Lung microvascular endothelial cell (primary cell): ENCODE results near the gene TRIM65. TPM values are rescaled to one million over a fixed set of nuclear protein-coding genes. Genes with fewer than 3 reads are reported as not detected.
"Not testable (repeated sequence)": the region's sequence is repeated elsewhere in the genome, so short reads cannot be mapped to it uniquely, and the experiment has no call there.

Source experiments
- DNase-seq, 2 donors: peaks; one replicate each; pipeline versions ENCODE4 v3.0.0 to v3.0.0-alpha.2; 2010; ENCODE audit warnings: low read depth in 2 of 2
- total RNA-seq: library from RNA; depleted of rRNA; stranded (reverse); fragments of >200 nt; gene quantifications from 2 replicates; pipeline ENCODE4 v1.2.1, GENCODE V29; 2014

The TRIM65 gene
- total RNA-seq, 1 donor from 2014 or later = 17.7 TPM

DNA sequence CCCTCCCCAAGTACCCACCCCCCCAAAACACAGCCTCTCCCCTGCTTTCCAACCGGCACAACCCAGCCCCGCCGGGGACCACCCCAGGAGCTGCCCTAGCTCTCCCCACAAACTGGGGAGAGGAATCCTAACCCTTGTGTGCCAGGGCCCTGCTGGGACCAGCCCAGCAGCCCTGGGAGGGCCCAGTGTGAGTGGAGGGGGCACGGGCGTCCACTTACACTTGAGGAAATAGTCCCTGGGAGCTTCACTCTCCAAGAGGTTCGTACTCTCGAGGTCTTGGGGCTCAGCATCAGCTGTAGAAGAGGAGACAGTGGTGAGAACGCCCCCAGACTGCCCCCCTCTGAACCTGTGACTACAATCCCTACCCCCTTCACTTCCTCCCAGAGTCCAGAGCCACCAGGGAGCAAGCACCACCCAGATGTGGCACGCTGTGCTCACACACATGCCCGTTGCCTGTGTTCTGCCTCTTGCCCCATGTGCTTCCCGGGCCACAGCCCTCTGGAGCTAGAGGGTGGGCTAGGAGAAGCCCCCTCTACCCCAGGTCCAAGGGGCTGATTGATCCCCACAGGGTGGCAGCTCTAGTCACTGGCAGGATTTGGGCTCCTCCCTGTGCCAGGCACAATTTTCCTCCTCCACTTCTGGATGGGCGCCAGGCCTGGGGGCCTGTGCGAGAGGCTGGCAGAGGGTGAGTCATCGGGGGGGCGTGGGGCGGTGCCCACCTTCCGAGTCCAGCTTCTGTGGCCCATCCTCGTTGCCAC is 21.4 kb downstream of the TRIM65 start:
- DNase-seq = no peak

DNA sequence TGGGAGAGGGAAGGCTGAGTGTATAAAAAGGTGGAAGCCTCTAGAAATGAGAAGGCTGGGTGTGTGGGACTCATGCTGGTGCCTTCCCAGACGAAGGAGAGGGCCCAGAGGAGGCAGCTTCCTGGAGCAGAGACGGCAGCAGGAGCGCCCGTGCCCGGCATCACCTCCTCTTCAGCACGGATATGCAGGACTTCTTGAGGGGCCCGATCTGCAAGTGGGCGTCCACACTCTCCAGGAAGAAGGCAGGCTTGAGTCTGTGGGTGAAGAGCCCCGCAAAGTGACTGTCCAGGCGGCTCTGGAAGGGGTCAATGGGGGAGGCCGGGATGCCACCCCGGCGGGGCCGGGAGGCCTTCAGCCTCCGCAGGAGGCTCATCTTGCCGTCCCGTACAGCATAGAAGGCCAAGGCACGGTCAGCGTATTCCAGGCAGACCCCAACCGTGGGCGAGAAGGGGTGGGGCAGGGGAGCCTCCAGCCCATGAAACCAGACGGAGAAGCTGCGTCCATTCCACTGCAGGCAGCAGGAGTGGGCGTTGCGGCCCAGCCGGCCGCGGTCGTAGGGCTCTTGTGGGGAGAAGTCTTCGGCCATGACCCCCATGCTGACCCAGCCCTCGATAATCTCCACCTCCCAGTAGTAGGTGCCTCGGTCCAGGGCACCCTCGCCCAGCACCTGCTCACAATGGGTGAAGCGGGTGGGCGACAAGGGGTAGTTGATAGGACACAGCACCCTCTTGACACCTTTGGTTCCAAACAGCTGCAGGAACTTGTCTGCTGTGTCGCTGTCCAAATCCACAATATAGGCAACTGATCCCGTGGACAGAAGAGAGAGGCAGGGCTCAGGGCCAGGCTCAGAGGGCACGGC is 22.2 kb downstream of the TRIM65 start:
- no peak for DNase-seq

DNA sequence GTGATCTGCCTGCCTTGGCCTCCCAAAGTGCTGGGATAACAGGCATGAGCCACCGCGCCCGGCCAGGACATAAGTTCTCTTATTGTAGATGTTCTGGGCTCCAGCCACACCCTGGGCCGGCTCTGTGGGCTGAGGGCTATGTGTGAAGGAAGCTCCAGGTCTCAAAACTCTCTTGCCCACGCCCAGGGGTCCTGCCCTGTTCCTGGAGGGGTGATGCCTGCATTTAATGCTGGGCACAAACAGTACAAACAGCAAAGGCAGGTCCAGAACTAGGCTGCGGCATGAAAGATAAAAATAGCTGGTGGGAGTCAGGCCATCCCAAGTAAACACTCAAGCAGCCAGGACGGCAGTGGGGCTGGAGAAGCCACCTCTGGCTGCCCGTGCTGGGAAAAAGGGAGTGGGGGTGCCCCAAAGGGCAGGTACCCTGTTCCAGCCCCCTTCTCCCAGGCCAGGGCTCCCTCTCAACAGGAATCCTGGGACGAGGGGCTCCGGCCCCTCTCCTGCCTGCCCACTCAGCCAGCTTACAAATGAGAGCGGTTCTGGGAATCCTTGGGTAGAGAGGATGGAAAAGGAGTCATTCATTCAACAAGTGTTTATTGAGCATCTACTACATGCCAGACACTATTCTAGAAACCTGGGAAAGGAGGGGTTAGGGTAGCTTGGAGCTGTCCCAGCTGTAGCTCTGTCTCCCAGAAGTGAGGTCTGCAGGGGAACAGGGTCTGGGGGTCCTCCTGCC is 23.0 kb downstream of the TRIM65 start:
- DNase-seq = no peak

DNA sequence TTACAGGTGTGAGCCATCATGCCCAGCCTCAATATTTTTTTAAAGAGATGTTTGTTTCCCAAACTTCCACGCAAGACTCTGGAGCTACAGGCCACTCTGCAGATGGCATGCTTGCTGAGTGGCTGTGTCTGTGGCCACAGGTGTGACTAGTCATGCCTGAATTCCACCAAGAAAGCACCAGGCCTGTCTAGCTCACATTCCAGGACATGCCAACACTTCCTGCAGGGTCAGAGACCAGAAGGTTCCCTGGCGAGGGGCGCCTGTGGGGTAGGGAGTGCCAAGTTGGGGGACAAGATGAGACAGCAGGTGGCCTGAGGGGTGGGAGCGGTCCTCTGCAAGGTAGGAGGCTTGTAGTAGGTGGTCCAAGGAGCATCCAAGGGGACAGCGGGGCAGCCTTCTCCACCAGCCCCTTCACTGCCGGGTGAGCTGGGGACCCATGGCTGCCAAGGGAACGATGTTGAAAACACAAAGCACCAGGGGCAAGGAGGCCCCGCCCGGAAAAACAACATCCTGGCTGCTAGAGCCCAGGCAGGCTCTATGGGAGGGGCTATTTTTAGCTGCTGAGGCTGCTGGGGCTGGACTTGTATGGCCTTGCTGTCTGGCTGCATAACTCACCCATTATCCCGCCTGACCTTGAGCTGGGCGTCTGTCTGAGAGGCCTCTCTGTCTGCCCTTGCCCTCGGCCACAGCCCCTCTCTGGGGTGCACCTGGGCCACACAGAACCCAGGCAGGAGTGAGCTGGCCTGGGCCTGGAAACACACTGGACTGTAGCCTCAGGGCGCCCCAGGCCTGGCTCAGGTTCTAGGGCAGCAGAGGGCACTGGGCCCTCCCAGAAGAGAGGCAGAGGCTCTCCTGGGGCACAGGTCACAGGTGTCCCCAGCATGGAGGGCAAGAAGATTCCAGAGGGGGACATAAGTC is 24.1 kb downstream of the TRIM65 start:
- peak; percentile 94 to 95 for DNase-seq

DNA sequence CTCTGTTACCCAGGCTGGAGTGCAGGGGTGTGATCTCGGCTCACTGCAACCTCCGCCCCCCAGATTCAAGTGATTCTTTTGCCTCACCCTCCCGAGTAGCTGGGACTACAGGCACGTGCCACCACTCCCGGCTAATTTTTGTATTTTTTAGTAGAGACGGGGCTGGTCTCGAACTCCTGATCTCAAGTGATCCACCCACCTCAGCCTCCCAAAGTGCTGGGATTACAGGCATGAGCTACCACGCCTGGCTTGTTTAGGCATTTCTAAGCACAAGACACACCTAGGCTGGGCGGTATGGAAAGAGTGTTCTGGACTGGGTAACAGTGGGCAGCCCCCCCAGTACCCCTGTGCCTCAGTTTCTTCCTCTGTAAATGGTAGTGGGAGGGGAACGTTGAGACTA is 26.5 kb downstream of the TRIM65 start:
- not testable (repeated sequence) for DNase-seq

DNA sequence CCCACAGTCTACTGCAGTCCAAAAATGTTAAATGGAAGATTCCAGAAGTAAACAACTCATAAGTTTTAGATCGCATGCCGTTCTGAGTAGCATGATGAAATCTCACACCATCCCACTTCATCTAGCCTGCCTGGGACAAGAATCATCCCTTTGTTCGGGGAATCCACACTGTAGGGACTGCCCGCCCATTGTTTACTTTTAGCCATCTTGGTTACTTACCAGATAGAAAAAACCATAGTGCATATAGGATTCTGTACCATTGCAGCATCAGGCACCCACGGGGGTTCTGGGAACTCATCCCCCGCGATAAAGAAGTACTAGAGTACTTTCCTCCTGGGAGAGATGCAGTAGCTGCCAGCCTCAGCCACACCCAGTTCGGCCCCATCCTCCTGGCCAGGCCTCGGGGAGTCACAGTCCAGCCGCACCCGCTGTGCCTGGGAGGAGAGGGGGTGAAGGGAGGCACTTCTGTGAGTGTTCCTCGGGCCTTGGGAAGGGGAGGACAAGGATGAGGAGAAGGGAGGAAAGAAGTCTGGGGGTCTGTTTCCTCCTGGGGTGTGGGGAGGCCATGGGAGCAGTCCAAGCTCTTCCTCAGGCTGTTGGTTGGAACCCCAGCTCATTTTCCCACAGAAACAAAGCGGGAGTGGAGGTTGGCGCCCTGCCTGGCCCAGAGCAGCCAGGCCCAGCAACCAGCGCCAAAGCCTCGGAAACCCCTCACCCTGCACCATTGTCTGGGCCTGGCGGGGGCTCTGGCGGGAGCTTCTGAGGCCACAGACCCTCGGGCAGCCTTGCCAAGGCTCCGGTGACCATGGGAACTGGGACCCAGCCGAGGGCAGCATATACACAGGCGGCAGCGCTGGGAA is 27.2 kb downstream of the TRIM65 start:
- DNase-seq = peak; percentile 29 to 95

DNA sequence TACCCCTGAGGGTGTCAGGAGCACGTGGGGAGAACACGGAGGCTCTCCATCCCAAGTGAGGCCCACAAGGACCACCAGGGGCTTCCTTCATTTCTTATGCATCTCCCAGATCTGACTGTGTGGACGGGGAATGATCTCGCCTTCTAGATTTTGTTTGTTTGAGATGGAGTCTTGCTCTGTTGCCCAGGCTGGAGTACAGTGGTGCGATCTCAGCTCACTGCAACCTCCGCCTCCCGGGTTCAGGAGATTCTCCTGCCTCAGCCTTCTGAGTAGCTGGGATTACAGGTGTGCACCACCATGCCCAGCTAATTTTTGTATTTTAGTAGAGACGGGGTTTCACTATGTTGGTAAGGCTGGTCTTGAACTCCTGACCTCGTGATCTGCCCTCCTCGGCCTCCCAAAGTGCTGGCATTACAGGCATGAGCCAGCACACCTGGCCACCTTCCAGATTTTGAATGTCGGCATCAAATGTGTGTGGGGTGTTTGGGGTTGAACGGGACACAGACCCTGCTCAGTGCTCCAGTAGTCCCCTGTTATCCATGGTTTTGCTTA is 27.9 kb downstream of the TRIM65 start:
- not testable (repeated sequence) for DNase-seq

DNA sequence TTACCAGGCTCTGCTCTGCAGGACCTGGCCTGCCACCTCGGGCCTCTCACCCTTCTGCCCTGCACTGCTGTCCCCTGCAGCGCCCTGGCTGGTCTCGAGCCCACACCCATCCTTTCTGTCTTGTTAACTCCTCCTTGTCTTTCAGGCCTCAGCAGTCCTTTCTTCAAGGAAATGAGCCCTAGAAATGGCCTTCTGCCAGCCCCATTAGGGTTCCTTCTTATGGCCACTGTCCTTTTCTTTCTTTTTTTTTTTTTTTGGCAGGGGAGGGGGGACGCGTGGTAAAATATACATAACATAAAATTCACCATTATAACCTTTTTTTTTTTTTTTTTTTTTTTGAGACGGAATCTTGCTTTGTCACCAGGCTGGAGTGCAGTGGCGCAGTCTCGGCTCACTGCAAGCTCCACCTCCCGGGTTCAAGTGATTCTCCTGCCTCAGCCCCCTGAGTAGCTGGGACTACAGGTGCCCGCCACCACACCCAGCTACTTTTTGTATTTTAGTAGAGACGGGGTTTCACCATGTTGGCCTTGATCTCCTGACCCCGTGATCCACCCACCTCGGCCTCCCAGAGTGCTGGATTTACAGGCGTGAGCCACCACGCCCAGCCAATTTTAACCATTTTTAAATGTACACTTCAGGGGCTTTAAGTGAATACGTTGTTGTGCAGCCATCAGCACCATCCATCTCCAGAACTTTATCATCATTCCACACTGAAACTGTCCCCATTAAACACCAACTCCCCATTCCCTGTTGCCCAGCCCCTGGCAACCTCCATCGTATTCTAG is 31.2 kb downstream of the TRIM65 start:
- not testable (repeated sequence) for DNase-seq

DNA sequence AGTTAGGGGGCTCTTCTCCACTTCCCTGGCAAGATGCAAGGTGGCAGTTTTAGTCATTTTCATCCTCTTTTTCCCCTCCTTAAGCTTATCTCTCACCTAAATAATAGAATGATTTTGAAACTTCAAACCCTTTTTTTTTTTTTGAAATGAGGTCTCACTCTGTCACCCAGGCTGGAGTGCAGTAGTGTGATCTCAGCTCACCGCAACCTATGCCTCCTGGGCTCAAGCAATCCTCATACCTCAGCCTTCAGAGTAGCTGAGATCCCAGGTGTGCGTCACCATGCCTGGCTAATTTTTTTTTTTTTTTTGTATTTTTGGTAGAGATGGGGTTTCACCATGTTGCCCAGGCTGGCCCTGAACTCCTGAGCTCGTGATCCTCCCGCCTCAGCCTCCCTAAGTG is 31.9 kb downstream of the TRIM65 start:
- DNase-seq = not testable (repeated sequence)

DNA sequence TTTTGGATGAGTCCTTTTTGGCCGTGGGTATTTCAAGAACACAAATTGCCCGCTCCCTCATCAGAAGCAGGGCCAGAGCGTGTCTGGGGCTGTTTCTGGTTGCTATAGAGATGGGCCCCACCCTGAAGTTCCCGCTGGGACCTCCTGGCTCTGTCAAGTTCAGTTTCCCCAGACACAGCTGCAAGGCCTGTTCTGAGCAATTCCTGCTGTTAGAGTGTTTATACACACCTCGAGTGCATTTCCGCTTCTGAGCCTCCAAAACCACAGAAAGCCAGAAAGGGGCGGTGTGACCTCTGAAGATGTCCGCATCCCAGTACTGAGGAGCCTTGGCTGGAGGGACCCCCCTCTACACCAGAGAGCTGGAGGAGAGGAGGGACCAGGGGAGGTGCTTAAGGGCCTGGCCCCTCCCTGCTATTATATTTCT is 32.3 kb downstream of the TRIM65 start:
- DNase-seq = peak in 1 of 2 donors; percentile 89

DNA sequence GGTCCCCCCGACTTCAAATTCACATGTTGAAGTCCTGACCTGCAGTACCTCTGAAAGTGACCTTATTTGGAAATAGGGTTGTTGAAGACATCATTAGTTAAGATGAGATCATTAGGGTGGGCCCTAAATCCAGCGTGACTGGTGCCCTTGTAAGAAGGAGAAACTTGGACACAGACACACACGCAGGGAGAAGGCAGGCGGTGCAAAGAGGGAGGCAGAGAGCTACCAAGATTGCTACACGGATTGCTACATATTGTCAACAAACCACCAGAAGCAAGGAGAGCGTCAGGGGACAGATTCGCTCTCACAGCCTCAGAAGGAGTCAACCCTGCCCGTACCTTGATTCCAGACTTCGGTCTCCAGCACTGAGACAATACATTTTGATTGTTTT is 34.8 kb downstream of the TRIM65 start:
- no peak for DNase-seq

DNA sequence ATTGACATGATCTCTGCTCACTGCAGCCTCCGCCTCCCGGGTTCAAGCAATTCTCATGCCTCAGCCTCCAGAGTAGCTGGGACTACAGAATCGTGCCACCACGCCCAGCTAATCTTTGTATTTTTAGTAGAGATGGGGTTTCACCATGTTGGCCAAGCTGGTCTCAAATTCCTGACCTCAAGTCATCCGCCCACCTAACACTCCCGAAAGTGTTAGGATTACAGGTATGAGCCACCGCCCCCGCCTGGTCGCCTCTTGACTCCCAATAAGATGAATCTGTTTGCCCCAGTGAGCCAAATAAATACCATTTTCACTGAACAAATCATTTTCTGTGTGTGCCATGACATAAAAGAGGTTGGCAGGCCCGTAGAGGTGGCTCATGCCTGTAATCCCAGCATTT is 37.4 kb downstream of the TRIM65 start:
- not testable (repeated sequence) for DNase-seq

DNA sequence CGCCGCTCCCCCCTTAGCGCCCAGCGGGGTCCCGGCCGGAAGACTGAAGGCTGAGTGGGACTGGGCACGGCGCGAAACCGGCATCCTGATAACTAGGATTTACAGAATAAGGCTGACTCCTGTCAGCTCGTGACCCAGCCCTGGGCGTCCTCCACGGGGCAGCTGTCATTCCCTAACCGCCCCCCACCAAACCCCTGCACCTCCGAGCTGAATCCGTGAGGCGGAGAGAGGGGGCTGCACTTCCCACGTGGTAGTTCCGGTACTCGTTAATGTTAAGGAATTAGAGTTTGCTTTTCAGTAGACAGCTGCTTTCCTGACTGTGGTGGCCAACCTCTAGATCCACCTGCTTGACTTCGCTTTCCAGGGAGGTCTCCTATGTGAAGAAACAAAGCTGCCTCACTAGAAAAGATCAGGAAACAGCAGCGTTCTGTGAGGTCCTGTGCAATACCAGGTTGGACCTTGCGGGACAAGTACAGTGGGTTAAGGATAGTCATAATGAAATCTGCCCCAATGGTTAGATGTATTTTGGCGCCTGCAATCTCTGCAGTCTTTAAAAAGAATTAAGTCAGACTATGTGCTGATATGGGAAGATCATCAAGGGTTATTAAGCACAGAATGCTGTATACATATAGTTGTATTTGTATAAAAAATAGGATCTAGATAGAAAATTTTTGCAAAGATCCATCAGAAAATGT is 40.5 kb downstream of the TRIM65 start:
- peak; percentile 44 to 49 for DNase-seq

DNA sequence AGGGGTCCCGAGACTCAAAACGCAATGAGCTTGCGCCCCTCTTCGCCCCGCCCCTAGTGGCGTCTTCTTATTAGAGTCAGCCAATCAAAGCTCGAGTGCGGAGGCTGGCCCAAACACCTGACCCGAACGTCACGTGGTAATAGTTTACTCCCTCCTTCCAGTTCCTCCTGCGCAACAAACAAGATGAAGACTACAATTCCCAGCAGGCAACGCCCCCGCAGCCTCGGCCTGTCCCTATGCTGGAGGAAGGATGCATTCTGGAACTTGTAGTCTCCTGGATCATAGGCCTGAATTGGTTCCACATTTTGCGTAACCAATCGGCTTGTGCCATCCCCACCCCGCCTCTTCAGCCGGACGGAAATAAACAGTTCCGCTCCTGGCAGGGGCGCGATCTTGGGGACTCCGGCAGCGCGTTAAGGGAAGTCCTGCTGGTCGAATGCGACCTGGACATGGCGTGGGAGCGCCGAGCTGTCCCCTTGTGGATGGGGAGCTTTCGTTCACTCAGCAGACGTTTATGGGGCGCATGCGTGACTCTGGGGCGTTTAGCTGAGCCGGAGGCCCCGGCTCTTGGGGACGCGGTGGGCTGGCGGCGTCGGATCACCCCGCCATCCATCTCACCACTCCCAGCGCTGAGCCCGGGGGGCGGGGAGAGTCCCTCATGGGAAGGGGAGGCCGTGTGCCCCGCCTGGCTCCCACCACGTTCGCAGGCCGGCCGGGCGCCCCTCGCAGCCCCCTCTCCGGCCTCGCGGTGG is 41.3 kb downstream of the TRIM65 start, which contains the start of gene WBP2:
Gene WBP2, minus strand, starts transcription at position 26 of the 752 bp plus-strand sequence. CDS start 38 bp downstream, outside the sequence.
- peak; percentile 100 for DNase-seq

DNA sequence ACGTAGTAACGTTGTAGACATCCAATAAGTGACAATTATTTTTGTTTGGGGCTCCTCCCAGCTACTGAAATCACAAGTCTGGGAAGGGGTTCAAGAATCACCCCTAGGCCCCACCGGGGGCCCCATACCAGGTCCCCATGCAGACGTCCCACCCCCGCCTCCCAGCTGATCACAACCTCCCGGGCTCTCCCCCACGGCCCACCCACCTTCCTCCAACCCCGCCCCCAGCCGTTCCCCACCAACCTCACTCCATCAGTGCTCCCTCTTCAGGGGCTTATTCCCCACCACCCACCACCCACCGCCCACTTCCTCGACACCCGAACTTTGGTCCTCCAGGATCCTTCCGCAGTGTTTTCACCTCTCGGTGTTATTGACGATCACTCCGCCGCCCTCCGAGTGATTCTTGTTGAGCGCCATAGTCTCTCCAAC is 41.9 kb downstream of the TRIM65 start:
- DNase-seq = no peak

DNA sequence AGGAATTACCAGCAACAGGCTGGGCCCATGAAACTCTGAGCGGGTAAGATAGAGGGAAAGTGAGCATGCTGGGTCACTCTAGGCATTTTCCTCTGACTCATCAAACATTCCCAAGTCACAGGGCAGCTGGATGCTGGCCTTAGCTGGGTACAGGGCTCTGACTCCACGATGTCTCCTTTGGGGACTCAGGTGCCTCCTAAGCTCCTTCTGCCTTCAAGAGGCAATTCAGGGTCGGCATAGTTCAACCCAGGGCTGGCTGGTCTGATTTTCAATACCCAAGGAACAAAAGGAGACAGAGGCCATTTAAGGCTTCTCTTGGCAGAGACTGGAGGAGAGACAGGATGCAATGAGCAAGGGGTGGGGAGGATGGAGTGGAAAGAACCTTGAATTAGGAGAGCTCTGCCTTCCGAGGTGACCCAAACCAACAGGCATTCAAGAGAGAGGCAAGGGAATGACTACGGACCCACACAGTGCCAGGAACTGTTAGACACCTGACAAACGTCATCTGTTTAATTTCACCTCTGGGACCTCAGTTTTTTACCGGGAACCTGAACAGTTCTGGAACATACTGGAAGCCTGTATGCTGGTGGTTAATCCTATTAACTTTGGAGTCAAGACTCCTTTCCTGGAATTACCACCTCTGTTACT is 42.5 kb downstream of the TRIM65 start:
- peak; percentile 73 for DNase-seq

DNA sequence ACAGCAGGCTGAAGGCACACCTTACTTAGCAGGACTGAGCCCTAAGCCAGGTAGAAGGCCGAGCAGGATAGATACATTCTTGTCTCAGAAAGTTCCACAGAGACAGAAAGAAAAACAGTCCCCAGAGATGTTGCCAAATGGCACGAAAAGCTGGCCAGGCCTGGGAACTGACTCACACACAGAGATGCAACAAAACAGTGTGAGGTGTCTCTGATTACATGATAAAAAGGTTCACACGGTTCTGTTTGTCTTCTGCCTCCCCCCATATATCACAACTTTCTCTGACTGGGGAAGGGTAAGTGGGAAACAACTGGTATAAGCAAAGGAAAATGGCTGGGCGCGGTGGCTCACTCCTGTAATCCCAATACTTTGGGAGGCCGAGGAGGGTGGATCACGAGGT is 43.3 kb downstream of the TRIM65 start:
- peak; percentile 78 to 91 for DNase-seq
